HG03139 (cell line): ENCODE measurements around the gene PRKAR2A.
"Not testable (repeated sequence)": the region's sequence is repeated elsewhere in the genome, so short reads cannot be mapped to it uniquely, and the experiment has no call there.

Experiments
- ATAC-seq: cut with Tn5 transposase; IDR thresholded peaks from one replicate; pipeline ENCODE4 v1.9.1; 2021; ENCODE audit not compliant: unreplicated experiment

The PRKAR2A gene

GRCh38 chr3:48734541-48734940 is 113.1 kb downstream of the PRKAR2A start:
- ATAC-seq: not testable (repeated sequence)

- ATAC-seq: not testable (repeated sequence)
Measured at GRCh38 chr3:48733752-48734518, 113.7 kb downstream of the PRKAR2A start.

GRCh38 chr3:48727511-48727910 is 120.2 kb downstream of the PRKAR2A start:
- ATAC-seq: no peak

- ATAC-seq: not testable (repeated sequence)
Measured at GRCh38 chr3:48725185-48725855, 122.4 kb downstream of the PRKAR2A start.

- no peak for ATAC-seq
Measured at GRCh38 chr3:48723725-48724124, 123.9 kb downstream of the PRKAR2A start.

GRCh38 chr3:48723293-48723692 is 124.4 kb downstream of the PRKAR2A start:
- not testable (repeated sequence) for ATAC-seq

GRCh38 chr3:48716982-48717746 is 130.5 kb downstream of the PRKAR2A start, which contains the start of gene IP6K2:
Gene IP6K2, minus strand, starts transcription at chr3:48717221. Its CDS starts 21,930 bp downstream, at chr3:48695291.
- ATAC-seq: peak; percentile 98

- ATAC-seq: no peak
Measured at GRCh38 chr3:48716508-48716981, 131.1 kb downstream of the PRKAR2A start.

GRCh38 chr3:48715174-48715800 is 132.4 kb downstream of the PRKAR2A start:
- no peak for ATAC-seq

- ATAC-seq: no peak
Measured at GRCh38 chr3:48711727-48712126, 135.9 kb downstream of the PRKAR2A start.

GRCh38 chr3:48709051-48709461 is 138.6 kb downstream of the PRKAR2A start:
- ATAC-seq: no peak

GRCh38 chr3:48708481-48708889 is 139.2 kb downstream of the PRKAR2A start:
- no peak for ATAC-seq

- no peak for ATAC-seq
Measured at GRCh38 chr3:48707157-48707556, 140.5 kb downstream of the PRKAR2A start.

GRCh38 chr3:48702320-48702920 is 145.3 kb downstream of the PRKAR2A start:
- no peak for ATAC-seq

GRCh38 chr3:48700731-48701405 is 146.8 kb downstream of the PRKAR2A start:
- ATAC-seq: no peak

GRCh38 chr3:48698891-48699290 is 148.8 kb downstream of the PRKAR2A start:
- ATAC-seq: no peak

- ATAC-seq: no peak
Measured at GRCh38 chr3:48697952-48698351, 149.7 kb downstream of the PRKAR2A start.

GRCh38 chr3:48696601-48697000 is 151.1 kb downstream of the PRKAR2A start:
- no peak for ATAC-seq
